Astrocyte (in vitro differentiated cells and primary cell): ENCODE data around the gene OPN1SW. TPM values are rescaled to one million over a fixed set of nuclear protein-coding genes. Genes with fewer than 3 reads are reported as not detected.

Experiments
- DNase-seq: peaks from one replicate; pipeline ENCODE4 v3.0.0-alpha.2; 2010; ENCODE audit warnings: low read depth
- FAIRE-seq: peaks from 2 replicates; lab custom pipeline; 2011; peaks lifted over from hg19 to GRCh38; lab: Jason Lieb, UNC
- H2AFZ ChIP-seq: 2 replicates; pipeline ENCODE4 v1.6.0; 2012; ENCODE audit warnings: low read depth, low read length, inconsistent platforms
- H3K27ac ChIP-seq: 2 replicates; pipeline ENCODE4 v1.5.1; 2011; ENCODE audit warnings: low read depth, low read length, inconsistent platforms
- H3K27me3 ChIP-seq: 2 replicates; pipeline ENCODE4 v1.6.0; 2011; ENCODE audit warnings: low read length, inconsistent platforms; ENCODE audit not compliant: insufficient read depth
- H3K36me3 ChIP-seq: 2 replicates; pipeline ENCODE4 v1.5.1; 2011; ENCODE audit warnings: low read length, inconsistent platforms; ENCODE audit not compliant: insufficient read depth
- H3K4me1 ChIP-seq: 2 replicates; pipeline ENCODE4 v1.5.1; 2011; ENCODE audit warnings: low read length, inconsistent platforms; ENCODE audit not compliant: insufficient read depth
- H3K4me2 ChIP-seq: 2 replicates; pipeline ENCODE4 v1.6.0; 2012; ENCODE audit warnings: low read length, inconsistent platforms
- H3K4me3 ChIP-seq: 2 replicates; pipeline ENCODE4 v1.5.1; 2011; ENCODE audit warnings: low read depth, mild to moderate bottlenecking, low read length, inconsistent platforms; ENCODE audit not compliant: insufficient read depth
- H3K79me2 ChIP-seq: 2 replicates; pipeline ENCODE4 v1.6.0; 2012; ENCODE audit warnings: mild to moderate bottlenecking, low read length, inconsistent platforms; ENCODE audit not compliant: insufficient read depth
- H3K9ac ChIP-seq: 2 replicates; pipeline ENCODE4 v1.6.0; 2012; ENCODE audit warnings: mild to moderate bottlenecking, low read length, inconsistent platforms
- H3K9me3 ChIP-seq: 2 replicates; pipeline ENCODE4 v1.5.1; 2012; ENCODE audit warnings: low read depth, mild to moderate bottlenecking, low read length, inconsistent platforms; ENCODE audit not compliant: insufficient read depth
- H4K20me1 ChIP-seq: 2 replicates; pipeline ENCODE4 v1.6.0; 2012; ENCODE audit warnings: low read length, inconsistent platforms; ENCODE audit not compliant: insufficient read depth
- H3K27ac Mint-ChIP-seq: one replicate; pipeline ENCODE4 v1.8.0; 2021; ENCODE audit warnings: mild to moderate bottlenecking, mixed read lengths; ENCODE audit not compliant: unreplicated experiment
- H3K27me3 Mint-ChIP-seq: one replicate; pipeline ENCODE4 v1.8.0; 2021; ENCODE audit warnings: low read depth, mixed read lengths; ENCODE audit not compliant: unreplicated experiment
- H3K36me3 Mint-ChIP-seq: one replicate; pipeline ENCODE4 v1.8.0; 2021; ENCODE audit warnings: low read depth, mixed read lengths; ENCODE audit not compliant: unreplicated experiment
- H3K4me1 Mint-ChIP-seq: one replicate; pipeline ENCODE4 v1.8.0; 2021; ENCODE audit warnings: low read depth, mixed read lengths; ENCODE audit not compliant: unreplicated experiment
- H3K4me3 Mint-ChIP-seq: one replicate; pipeline ENCODE4 v1.8.0; 2021; ENCODE audit warnings: mild to moderate bottlenecking, moderate library complexity, mixed read lengths; ENCODE audit not compliant: unreplicated experiment
- H3K9me3 Mint-ChIP-seq: one replicate; pipeline ENCODE4 v1.8.0; 2021; ENCODE audit warnings: mild to moderate bottlenecking, mixed read lengths; ENCODE audit not compliant: unreplicated experiment
- CTCF ChIP-seq: IDR thresholded peaks from 2 replicates; pipeline ENCODE4 v1.5.1; 2011; ENCODE audit warnings: low read depth, mild to moderate bottlenecking, inconsistent platforms, low read length, moderate library complexity; ENCODE audit not compliant: insufficient read depth
- EZH2 ChIP-seq: IDR thresholded peaks from 2 replicates; pipeline ENCODE4 v1.6.1; 2012; ENCODE audit warnings: mild to moderate bottlenecking, low read length, inconsistent platforms; ENCODE audit not compliant: insufficient read depth
- total RNA-seq: library from RNA; stranded (reverse); gene quantifications from 2 replicates; pipeline ENCODE4 v1.2.1, GENCODE V29; 2021

Gene OPN1SW
- total RNA-seq, 1 donor from 2014 or later = not detected

GRCh38 chr7:128815289-128815942 is 39.8 kb upstream of the OPN1SW start:
- no peak overlapping the region for H3K9ac ChIP-seq
- no peak for TF ChIP-seq EZH2
- TF ChIP-seq CTCF = no peak

GRCh38 chr7:128814499-128814898 is 38.9 kb upstream of the OPN1SW start:
- no peak overlapping the region for H3K4me3 Mint-ChIP-seq
- H3K36me3 Mint-ChIP-seq = peaks cover 13% of the 10 kb centered on the region
- H3K27me3 Mint-ChIP-seq = peaks cover 16% of the 10 kb centered on the region
- H3K4me3 ChIP-seq = no peak overlapping the region
- H3K9me3 ChIP-seq = no peaks in the 10 kb centered on the region
- H3K79me2 ChIP-seq = no peaks in the 10 kb centered on the region
- DNase-seq (no peak), FAIRE-seq (no peak)
- peaks cover 2% of the 10 kb centered on the region for H3K27me3 ChIP-seq
- H3K4me1 Mint-ChIP-seq = peaks cover 11% of the 10 kb centered on the region
- TF ChIP-seq CTCF (no peak), EZH2 (no peak)
- H4K20me1 ChIP-seq = no peaks in the 10 kb centered on the region
- H3K36me3 ChIP-seq = no peaks in the 10 kb centered on the region
- H3K4me2 ChIP-seq = no peak overlapping the region
- no peak overlapping the region for H2AFZ ChIP-seq
- H3K4me1 ChIP-seq = no peaks in the 10 kb centered on the region
- no peak overlapping the region for H3K9ac ChIP-seq
- H3K27ac Mint-ChIP-seq = no peak overlapping the region
- H3K27ac ChIP-seq = no peak overlapping the region
- H3K9me3 Mint-ChIP-seq = peaks cover 2% of the 10 kb centered on the region

More at GRCh38 chr7:128815289-128815942, 39.8 kb upstream of the OPN1SW start:
- Histone ChIP-seq H3K9me3 (no peaks in the 10 kb centered on the region), H3K79me2 (no peaks in the 10 kb centered on the region), H3K4me2 (no peak overlapping the region), H3K4me1 (no peaks in the 10 kb centered on the region), H3K27ac (no peak overlapping the region), H2AFZ (no peak overlapping the region), H3K36me3 (no peaks in the 10 kb centered on the region), H4K20me1 (no peaks in the 10 kb centered on the region), H3K4me3 (no peak overlapping the region), H3K27me3 (peaks cover 2% of the 10 kb centered on the region)
- peaks cover 7% of the 10 kb centered on the region for H3K4me1 Mint-ChIP-seq
- H3K4me3 Mint-ChIP-seq = no peak overlapping the region
- peaks cover 16% of the 10 kb centered on the region for H3K27me3 Mint-ChIP-seq
- FAIRE-seq = no peak
- H3K27ac Mint-ChIP-seq = no peak overlapping the region
- peaks cover 8% of the 10 kb centered on the region for H3K36me3 Mint-ChIP-seq
- no peak for DNase-seq
- H3K9me3 Mint-ChIP-seq = peaks cover 2% of the 10 kb centered on the region

- no peaks in the 10 kb centered on the region for H3K9me3 ChIP-seq
- H3K36me3 ChIP-seq = no peaks in the 10 kb centered on the region
- H3K9ac ChIP-seq = no peak overlapping the region
- H3K4me1 ChIP-seq = no peaks in the 10 kb centered on the region
- Mint-ChIP-seq H3K4me1 (peaks cover 10% of the 10 kb centered on the region), H3K36me3 (peaks cover 13% of the 10 kb centered on the region), H3K4me3 (no peak overlapping the region), H3K27me3 (peaks cover 12% of the 10 kb centered on the region), H3K27ac (no peak overlapping the region), H3K9me3 (peaks cover 2% of the 10 kb centered on the region)
- H3K27me3 ChIP-seq = peaks cover 2% of the 10 kb centered on the region
- no peak overlapping the region for H2AFZ ChIP-seq
- no peak overlapping the region for H3K4me2 ChIP-seq
- DNase-seq (no peak), FAIRE-seq (no peak)
- H3K4me3 ChIP-seq = no peak overlapping the region
- no peak overlapping the region for H3K27ac ChIP-seq
- no peaks in the 10 kb centered on the region for H3K79me2 ChIP-seq
- TF ChIP-seq EZH2 (no peak), CTCF (no peak)
- no peaks in the 10 kb centered on the region for H4K20me1 ChIP-seq
Measured at GRCh38 chr7:128812514-128813168, 37.0 kb upstream of the OPN1SW start.
